Thyroid gland (tissue), 4 donors: Measurements from ENCODE around the gene FAM13C. TPM values are rescaled to one million over a fixed set of nuclear protein-coding genes. Genes with fewer than 3 reads are reported as not detected.

Source experiments
- DNase-seq, 2 donors: peaks; one replicate each; pipeline ENCODE4 v3.0.0-alpha.2; 2019
- H3K27ac ChIP-seq, 3 donors: fragments of 200-600 bp; sonication (generic); 1 replicate in 2 of 3; 2 replicates in 1 of 3; pipeline ENCODE4 v1.5.1; 2016 to 2019; ENCODE audit warnings: mild to moderate bottlenecking in 1 of 3, moderate library complexity in 1 of 3
- H3K27me3 ChIP-seq: fragments of 200-600 bp; sonication (generic); one replicate; pipeline ENCODE4 v1.5.1; 2019
- H3K36me3 ChIP-seq, 2 donors: fragments of 200-600 bp; sonication (generic); one replicate each; pipeline ENCODE4 v1.5.1; 2016 to 2019
- H3K4me1 ChIP-seq, 2 donors: fragments of 200-600 bp; sonication (generic); one replicate each; pipeline ENCODE4 v1.5.1; 2017 to 2019
- H3K4me3 ChIP-seq, 3 donors: fragments of 200-600 bp; sonication (generic); replicated peaks in 1 of 3; 1 replicate in 2 of 3; 2 replicates in 1 of 3; pipeline ENCODE4 v1.5.1; 2016; ENCODE audit warnings: mild to moderate bottlenecking in 1 of 3
- H3K9me3 ChIP-seq: fragments of 200-600 bp; sonication (generic); one replicate; pipeline ENCODE4 v1.5.1; 2017
- POLR2A ChIP-seq, 2 donors: fragments of 450-650 bp; IDR thresholded peaks; one replicate each; pipeline ENCODE4 v1.6.1; 2017; ENCODE audit warnings: antibody characterized with exemption in 2 of 2, mild to moderate bottlenecking in 2 of 2, moderate library complexity in 1 of 2
- WGBS, 2 donors: methylation state at CpG; one replicate each; pipeline ENCODE4 v1.1.5; 2017; 5-methylcytosine and 5-hydroxymethylcytosine counted together
- intact Hi-C: fragments of 100-400 bp; cut with DNase I; formaldehyde crosslinking; loops from one replicate; pipeline ENCODE4 v1.15.1; 2023
- total RNA-seq, 4 donors: library from RNA; depleted of rRNA; stranded (reverse); fragments of >200 nt; gene quantifications; one replicate each; pipeline ENCODE4 v1.2.3, GENCODE V29; 2016
- TF ChIP-seq, protein P1 (sequence below), 6 experiments: fragments of 200-600 bp in 3 of 6; fragments of 450-650 bp in 3 of 6; sonication (generic) in 3 of 6; IDR thresholded peaks; one replicate each; pipeline ENCODE4 v1.5.1; 2016 to 2019; ENCODE audit warnings: antibody characterized with exemption in 6 of 6, mild to moderate bottlenecking in 2 of 6, inconsistent platforms in 1 of 6, moderate library complexity in 1 of 6

FAM13C gene
- total RNA-seq, 4 donors from 2014 or later = 11.3 to 16.5 (median 14.3) TPM

DNA sequence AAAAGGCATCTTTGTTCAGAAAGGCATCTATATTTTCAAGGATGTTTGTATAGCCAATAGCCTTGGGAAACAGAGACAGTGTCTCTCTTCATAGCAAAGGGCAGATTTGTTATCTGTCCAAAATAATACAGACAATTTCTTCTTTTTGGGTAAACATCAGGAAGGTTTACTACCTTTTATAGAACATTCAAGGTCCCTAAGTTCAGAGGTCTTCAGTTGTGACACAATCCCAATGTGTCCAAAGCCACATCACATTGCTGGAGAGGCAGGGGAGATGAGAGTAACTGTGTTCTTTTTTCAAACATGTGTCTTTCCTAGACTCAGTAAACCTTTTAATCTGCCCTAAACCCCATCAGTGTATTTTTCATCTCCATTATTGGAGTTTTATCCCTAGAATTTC is 33.6 kb upstream of the FAM13C start:
- Histone ChIP-seq H3K4me1 (no peaks in the 10 kb centered on the region), H3K9me3 (no peaks in the 10 kb centered on the region), H3K36me3 (no peaks in the 10 kb centered on the region), H3K4me3 (no peak overlapping the region), H3K27ac (no peak overlapping the region), H3K27me3 (no peaks in the 10 kb centered on the region)
- no peak for DNase-seq
- intact Hi-C loops = no loop called here
- TF ChIP-seq, protein P1, sequence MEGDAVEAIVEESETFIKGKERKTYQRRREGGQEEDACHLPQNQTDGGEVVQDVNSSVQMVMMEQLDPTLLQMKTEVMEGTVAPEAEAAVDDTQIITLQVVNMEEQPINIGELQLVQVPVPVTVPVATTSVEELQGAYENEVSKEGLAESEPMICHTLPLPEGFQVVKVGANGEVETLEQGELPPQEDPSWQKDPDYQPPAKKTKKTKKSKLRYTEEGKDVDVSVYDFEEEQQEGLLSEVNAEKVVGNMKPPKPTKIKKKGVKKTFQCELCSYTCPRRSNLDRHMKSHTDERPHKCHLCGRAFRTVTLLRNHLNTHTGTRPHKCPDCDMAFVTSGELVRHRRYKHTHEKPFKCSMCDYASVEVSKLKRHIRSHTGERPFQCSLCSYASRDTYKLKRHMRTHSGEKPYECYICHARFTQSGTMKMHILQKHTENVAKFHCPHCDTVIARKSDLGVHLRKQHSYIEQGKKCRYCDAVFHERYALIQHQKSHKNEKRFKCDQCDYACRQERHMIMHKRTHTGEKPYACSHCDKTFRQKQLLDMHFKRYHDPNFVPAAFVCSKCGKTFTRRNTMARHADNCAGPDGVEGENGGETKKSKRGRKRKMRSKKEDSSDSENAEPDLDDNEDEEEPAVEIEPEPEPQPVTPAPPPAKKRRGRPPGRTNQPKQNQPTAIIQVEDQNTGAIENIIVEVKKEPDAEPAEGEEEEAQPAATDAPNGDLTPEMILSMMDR (IDR thresholded peaks at IDR 0.05) = no peak
- no peak for TF ChIP-seq POLR2A (IDR thresholded peaks at IDR 0.05)

DNA sequence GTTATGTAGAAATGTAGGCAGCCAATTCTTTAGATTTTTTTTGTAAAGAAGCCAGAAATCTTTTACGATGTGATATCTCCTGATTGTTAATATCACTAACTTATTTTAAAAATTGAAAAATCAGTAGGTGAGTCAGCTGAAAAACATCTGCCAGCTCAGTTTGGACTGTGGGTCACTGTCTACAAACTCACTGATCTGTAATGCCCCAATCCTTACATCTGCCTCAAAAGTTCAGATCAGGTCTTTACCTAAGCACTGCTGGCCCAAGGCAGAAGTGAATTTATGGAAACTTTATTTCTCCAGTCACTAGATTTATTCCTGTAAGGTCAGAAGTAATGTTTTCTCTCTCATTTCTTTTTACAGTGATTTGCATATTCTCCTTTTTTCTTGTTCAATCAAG is 31.0 kb upstream of the FAM13C start:
- Histone ChIP-seq H3K4me3 (no peak overlapping the region), H3K27me3 (no peaks in the 10 kb centered on the region), H3K36me3 (no peaks in the 10 kb centered on the region), H3K27ac (no peak overlapping the region), H3K4me1 (no peaks in the 10 kb centered on the region), H3K9me3 (no peaks in the 10 kb centered on the region)
- 79 to 90% methylated on average over 1 of the region's 1 CpG for WGBS, 2 donors
- intact Hi-C loops = no loop called here
- no peak for DNase-seq
- TF ChIP-seq, protein P1 (IDR thresholded peaks at IDR 0.05) = no peak
- no peak for TF ChIP-seq POLR2A (IDR thresholded peaks at IDR 0.05)

DNA sequence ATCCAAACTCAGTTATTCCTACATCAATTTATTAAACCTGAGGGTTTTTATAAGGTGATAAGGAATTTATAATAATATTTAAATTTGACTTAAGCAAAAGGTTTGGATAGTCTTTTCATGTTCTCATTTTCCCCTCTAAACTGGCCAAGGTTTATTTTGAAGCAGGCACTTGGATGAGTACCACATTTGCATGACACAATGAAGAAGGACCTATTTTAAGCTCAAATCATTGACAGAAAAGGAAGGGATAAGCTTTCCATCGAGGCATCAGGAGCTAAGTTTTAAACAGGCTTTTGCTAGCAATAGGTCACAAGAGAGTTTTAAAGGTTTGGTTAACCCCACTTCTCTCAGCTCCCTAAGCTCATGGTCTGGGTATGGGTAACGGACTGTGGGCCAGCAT is 28.7 kb upstream of the FAM13C start:
- Histone ChIP-seq H3K4me3 (no peak overlapping the region), H3K27me3 (no peaks in the 10 kb centered on the region), H3K36me3 (no peaks in the 10 kb centered on the region), H3K27ac (no peak overlapping the region), H3K9me3 (no peaks in the 10 kb centered on the region), H3K4me1 (peaks cover 7 to 8% of the 10 kb centered on the region in 2 donors)
- TF ChIP-seq, protein P1 (IDR thresholded peaks at IDR 0.05) = no peak
- TF ChIP-seq POLR2A (IDR thresholded peaks at IDR 0.05) = no peak
- WGBS, 2 donors = 68 to 77% methylated on average over 2 of the region's 2 CpGs
- intact Hi-C loops = no loop called here
- DNase-seq = no peak

DNA sequence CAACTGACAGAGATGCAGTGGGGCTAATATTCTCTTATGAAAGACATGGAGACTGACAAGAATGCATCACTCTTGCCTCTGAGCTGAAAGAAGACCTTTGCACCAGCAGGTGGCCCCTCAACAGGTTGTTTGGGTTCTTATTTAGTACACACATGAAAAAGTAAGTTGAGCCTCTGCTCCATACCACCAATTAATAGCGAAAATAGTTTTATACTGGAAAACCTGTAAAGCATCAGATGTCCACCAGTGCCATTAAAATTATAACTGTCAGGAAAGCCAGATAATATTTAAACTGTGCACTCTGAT is 26.3 kb upstream of the FAM13C start:
- intact Hi-C loops = no loop called here
- Histone ChIP-seq H3K27me3 (no peaks in the 10 kb centered on the region), H3K9me3 (no peaks in the 10 kb centered on the region), H3K36me3 (no peaks in the 10 kb centered on the region), H3K4me3 (no peak overlapping the region), H3K27ac (peak overlapping the region in 1 of 3 donors; percentile 11), H3K4me1 (peaks cover 7 to 8% of the 10 kb centered on the region in 2 donors)
- TF ChIP-seq, protein P1 (IDR thresholded peaks at IDR 0.05) = no peak
- TF ChIP-seq POLR2A (IDR thresholded peaks at IDR 0.05) = no peak
- 98 to 100% methylated on average over 1 of the region's 1 CpG for WGBS, 2 donors
- no peak for DNase-seq

DNA sequence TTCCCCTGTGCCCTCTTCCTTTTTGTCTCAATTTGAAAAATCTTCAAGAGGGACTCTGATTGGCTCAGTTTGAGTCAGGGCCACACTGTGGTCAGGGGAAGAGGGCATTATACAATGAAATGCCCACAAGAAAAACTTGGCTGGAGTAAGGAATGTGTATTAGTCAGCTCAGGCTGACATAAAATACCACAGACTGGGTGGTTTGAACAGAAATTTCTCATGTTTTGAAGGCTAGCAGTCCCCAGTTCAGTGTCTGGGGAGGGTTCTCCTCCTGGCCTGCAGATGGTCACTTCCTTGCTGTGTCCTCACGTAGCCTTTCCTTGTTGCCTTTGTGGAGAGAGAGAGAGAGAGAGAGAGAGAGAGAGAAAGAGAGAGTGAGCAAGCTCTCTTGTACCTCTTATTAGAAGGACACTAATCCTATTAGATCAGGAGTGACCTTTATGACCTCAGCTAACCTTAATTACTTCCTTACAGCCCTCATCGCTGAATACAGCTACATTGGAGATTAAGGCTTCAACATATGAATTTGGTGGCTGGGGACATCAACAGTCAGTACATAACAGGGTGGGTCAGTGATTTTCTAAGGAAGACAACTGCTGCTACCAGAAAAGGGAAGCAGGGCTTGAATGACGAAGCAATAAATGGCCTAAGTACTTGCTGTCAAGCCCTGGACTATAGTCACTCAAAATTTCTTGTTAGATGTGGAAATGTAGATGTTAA is 25.8 kb upstream of the FAM13C start:
- no peak for TF ChIP-seq POLR2A (IDR thresholded peaks at IDR 0.05)
- TF ChIP-seq, protein P1 (IDR thresholded peaks at IDR 0.05) = no peak
- no peaks in the 10 kb centered on the region for H3K36me3 ChIP-seq
- H3K27me3 ChIP-seq = no peaks in the 10 kb centered on the region
- no peak overlapping the region for H3K4me3 ChIP-seq
- H3K9me3 ChIP-seq = no peaks in the 10 kb centered on the region
- peak overlapping the region in 2 of 3 donors; percentile 15 to 45 for H3K27ac ChIP-seq
- intact Hi-C loops = no loop called here
- no peak for DNase-seq
- peaks cover 7 to 8% of the 10 kb centered on the region in 2 donors for H3K4me1 ChIP-seq
- WGBS, 2 donors = 55 to 64% methylated on average over 3 of the region's 3 CpGs
